Renal cortex interstitium (tissue), 3 donors: ENCODE results near the gene ZNF662. TPM values are rescaled to one million over a fixed set of nuclear protein-coding genes. Genes with fewer than 3 reads are reported as not detected.

Source experiments
- polyA plus RNA-seq, 3 donors: library from polyadenylated mRNA; unstranded; fragments of 120-200 nt; gene quantifications; one replicate each; pipeline ENCODE4 v1.2.1, GENCODE V29; 2013; ENCODE audit not compliant: insufficient read length in 3 of 3

The ZNF662 gene
- polyA plus RNA-seq, 3 donors: 24.3 to 46.3 (median 27.9) TPM

Other genes with a start within 250 kb of the ZNF662 start
- under 1 TPM in 1 of 3 donors, not detected in 2; 0.06 TPM for gene KLHL40, start 220.6 kb upstream of the ZNF662 start, polyA plus RNA-seq
- gene HHATL, start 203.3 kb upstream of the ZNF662 start, polyA plus RNA-seq: under 1 TPM; 0.54 to 0.66 (median 0.61) TPM
- gene CCDC13, start 132.9 kb upstream of the ZNF662 start, polyA plus RNA-seq: 1 to 10 TPM; 1.8 to 3.5 (median 2.0) TPM
- gene HIGD1A, start 101.7 kb upstream of the ZNF662 start, polyA plus RNA-seq: 100 to 1,000 TPM; 145 to 159 (median 150) TPM
- 1 to 10 TPM; 2.0 to 3.0 (median 2.2) TPM for gene ACKR2, start 96.7 kb upstream of the ZNF662 start, polyA plus RNA-seq
- 1 to 10 TPM in 2 of 3 donors, under 1 TPM in 1; 0.95 to 1.4 (median 1.3) TPM for gene CYP8B1, start 30.3 kb upstream of the ZNF662 start, polyA plus RNA-seq
- gene GASK1A, start 73.2 kb downstream of the ZNF662 start, polyA plus RNA-seq: 1 to 10 TPM; 2.7 to 5.6 (median 4.1) TPM
- gene POMGNT2, start 199.9 kb downstream of the ZNF662 start, polyA plus RNA-seq: 10 to 100 TPM; 17.5 to 23.6 (median 20.6) TPM